Transverse colon (tissue), 4 donors: ENCODE results near the gene SLA2. TPM values are rescaled to one million over a fixed set of nuclear protein-coding genes. Genes with fewer than 3 reads are reported as not detected.

ENCODE experiments used
- DNase-seq: peaks from one replicate; pipeline ENCODE4 v3.0.0-alpha.2; 2019
- H3K27ac ChIP-seq, 4 donors: fragments of 200-600 bp; sonication (generic); 2 replicates each; pipeline ENCODE4 v1.5.1; 2016 to 2018; ENCODE audit warnings: inconsistent platforms in 4 of 4
- H3K27me3 ChIP-seq: fragments of 200-600 bp; sonication (generic); 2 replicates; pipeline ENCODE4 v1.5.1; 2017; ENCODE audit warnings: inconsistent platforms
- H3K36me3 ChIP-seq, 4 donors: fragments of 200-600 bp; sonication (generic); 2 replicates each; pipeline ENCODE4 v1.5.1; 2017 to 2019; ENCODE audit warnings: inconsistent platforms in 4 of 4
- H3K4me1 ChIP-seq, 4 donors: fragments of 200-600 bp; sonication (generic); 2 replicates each; pipeline ENCODE4 v1.5.1; 2017 to 2020; ENCODE audit warnings: inconsistent platforms in 4 of 4
- H3K4me3 ChIP-seq, 4 donors: fragments of 200-600 bp; sonication (generic); 1 replicate in 1 of 4; 2 replicates in 3 of 4; pipeline versions ENCODE4 v1.5.1 to v1.6.1; 2017 to 2019; ENCODE audit warnings: inconsistent platforms in 4 of 4
- H3K9me3 ChIP-seq, 2 donors: fragments of 200-600 bp; sonication (generic); 2 replicates each; pipeline ENCODE4 v1.5.1; 2017 to 2019; ENCODE audit warnings: inconsistent platforms in 2 of 2
- EP300 ChIP-seq: sonication (generic); formaldehyde crosslinking; IDR thresholded peaks from one replicate; pipeline ENCODE4 v1.6.1; 2017; ENCODE audit warnings: antibody characterized with exemption, low read depth
- POLR2A ChIP-seq: fragments of 450-650 bp; IDR thresholded peaks from one replicate; pipeline ENCODE4 v1.6.1; 2016; ENCODE audit warnings: antibody characterized with exemption, mild to moderate bottlenecking, moderate library complexity
- POLR2AphosphoS5 ChIP-seq, 3 donors: sonication (generic); formaldehyde crosslinking; IDR thresholded peaks; one replicate each; pipeline ENCODE4 v1.6.1; 2016; ENCODE audit warnings: antibody characterized with exemption in 3 of 3
- WGBS, 2 donors: methylation state at CpG; one replicate each; pipeline ENCODE4 v1.1.5; 2018; ENCODE audit warnings: low coverage in 1 of 2; 5-methylcytosine and 5-hydroxymethylcytosine counted together
- in situ Hi-C, 4 donors: fragments of 200-750 bp; cut with MboI; loops; one replicate each; pipeline versions ENCODE4 v1.15.0 to v1.15.1; 2017; ENCODE audit warnings: low sequenced_read_pairs in 3 of 4, low pct_ligation_motif_present in 1 of 4, low pct_unique_long_range_greater_than_20kb in 1 of 4
- intact Hi-C: fragments of 100-400 bp; cut with DNase I; formaldehyde crosslinking; loops from one replicate; pipeline ENCODE4 v1.15.1; 2023; ENCODE audit warnings: low total_unique reads
- total RNA-seq, 4 donors: library from RNA; depleted of rRNA; stranded (reverse); fragments of >200 nt; gene quantifications; one replicate each; pipeline ENCODE4 v1.1.0, GENCODE V29; 2016
- TF ChIP-seq, protein P1 (sequence below), 5 experiments: fragments of 200-600 bp in 3 of 5; fragments of 450-650 bp in 2 of 5; sonication (generic) in 3 of 5; IDR thresholded peaks; 1 replicate in 2 of 5; 2 replicates in 3 of 5; pipeline ENCODE4 v1.5.1; 2016 to 2017; ENCODE audit warnings: antibody characterized with exemption in 5 of 5, inconsistent platforms in 3 of 5, mild to moderate bottlenecking in 2 of 5, moderate library complexity in 1 of 5

SLA2 gene
- total RNA-seq, 4 donors from 2014 or later, result 0.48 to 2.6 TPM; not detected in 2

DNA sequence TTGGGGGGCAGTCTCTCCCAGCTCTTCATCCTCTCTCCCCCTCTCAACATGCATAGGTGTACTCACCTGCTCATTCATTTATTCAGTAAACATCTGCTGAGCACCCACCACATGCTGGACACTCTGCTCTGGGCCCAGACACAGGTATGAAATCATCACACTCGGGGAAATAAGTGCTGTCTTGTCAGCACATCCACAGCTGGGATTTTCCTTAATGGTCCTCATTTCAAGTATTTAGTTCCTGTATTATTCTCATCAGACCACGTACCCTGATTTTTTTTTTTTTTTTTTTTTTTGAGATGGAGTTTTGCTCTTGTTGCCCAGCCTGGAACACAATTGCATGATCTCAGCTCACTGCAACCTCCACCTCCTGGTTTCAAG, 21.1 kb downstream of the SLA2 start:
- 73 to 100% methylated on average over 1 to 2 of the region's 2 CpGs for whole genome bisulfite sequencing, 2 donors
- in situ Hi-C loops (loop anchor here in 1 of 4 donors (25.0 kb wide), 1 partner anchor 262 kb away; the partner anchor contains the start of gene TLDC2), intact Hi-C loops (no loop called here)
- Histone ChIP-seq H3K4me3 (no peak overlapping the region), H3K36me3 (no peaks in the 10 kb centered on the region), H3K27ac (peak overlapping the region; percentile 49 to 70 (median 56)), H3K4me1 (peaks cover 0 to 13% (median 6%) of the 10 kb centered on the region in 4 donors), H3K9me3 (no peaks in the 10 kb centered on the region), H3K27me3 (no peaks in the 10 kb centered on the region)
- no peak for TF ChIP-seq POLR2A
- TF ChIP-seq POLR2AphosphoS5 (IDR thresholded peaks at IDR 0.05), result no peak
- TF ChIP-seq, protein P1, sequence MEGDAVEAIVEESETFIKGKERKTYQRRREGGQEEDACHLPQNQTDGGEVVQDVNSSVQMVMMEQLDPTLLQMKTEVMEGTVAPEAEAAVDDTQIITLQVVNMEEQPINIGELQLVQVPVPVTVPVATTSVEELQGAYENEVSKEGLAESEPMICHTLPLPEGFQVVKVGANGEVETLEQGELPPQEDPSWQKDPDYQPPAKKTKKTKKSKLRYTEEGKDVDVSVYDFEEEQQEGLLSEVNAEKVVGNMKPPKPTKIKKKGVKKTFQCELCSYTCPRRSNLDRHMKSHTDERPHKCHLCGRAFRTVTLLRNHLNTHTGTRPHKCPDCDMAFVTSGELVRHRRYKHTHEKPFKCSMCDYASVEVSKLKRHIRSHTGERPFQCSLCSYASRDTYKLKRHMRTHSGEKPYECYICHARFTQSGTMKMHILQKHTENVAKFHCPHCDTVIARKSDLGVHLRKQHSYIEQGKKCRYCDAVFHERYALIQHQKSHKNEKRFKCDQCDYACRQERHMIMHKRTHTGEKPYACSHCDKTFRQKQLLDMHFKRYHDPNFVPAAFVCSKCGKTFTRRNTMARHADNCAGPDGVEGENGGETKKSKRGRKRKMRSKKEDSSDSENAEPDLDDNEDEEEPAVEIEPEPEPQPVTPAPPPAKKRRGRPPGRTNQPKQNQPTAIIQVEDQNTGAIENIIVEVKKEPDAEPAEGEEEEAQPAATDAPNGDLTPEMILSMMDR (IDR thresholded peaks at IDR 0.05), result no peak
- no peak for TF ChIP-seq EP300
- DNase-seq, result no peak

DNA sequence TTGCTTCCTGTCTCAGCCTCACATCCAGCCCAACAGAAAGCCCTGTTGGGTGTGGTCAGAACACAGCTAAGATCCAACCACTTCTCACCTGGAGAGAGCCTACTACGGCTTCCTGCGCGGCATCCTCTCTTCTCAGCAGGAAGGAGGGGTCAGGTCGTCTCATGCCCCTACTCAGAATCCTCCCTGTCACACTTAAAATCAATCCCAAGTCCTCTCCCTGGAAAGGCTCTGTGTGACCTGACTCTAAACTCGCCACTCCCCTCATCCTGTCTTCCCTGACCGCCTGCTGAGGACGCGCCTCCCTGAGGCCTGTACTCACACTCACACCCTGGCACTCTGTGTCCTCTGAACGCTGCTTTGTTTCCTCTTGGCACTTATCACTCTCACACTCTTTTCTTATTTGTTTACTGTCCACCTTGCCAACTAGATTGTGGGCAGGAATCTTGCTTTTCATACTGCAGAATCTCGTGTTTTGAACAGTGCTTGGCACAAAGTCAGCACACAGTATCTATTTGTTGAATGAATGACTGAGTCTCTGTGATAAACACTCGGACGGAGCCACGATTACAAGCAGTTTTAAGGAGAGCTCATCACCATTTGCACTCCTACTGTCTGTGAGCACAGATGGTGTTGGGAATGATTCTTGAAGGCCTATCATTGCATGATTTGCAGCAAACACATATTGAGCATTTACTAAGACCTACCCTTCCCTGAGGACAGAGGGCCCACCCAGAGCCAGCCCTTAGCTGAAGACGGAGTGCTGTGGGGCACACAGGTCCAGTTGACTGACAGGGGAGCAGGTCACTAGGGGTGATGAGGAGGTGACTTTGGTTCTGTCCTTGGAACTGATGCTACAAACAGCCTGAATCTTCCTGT, 21.7 kb downstream of the SLA2 start:
- intact Hi-C loops (no loop called here), in situ Hi-C loops (loop anchor here in 1 of 4 donors (25.0 kb wide), 1 partner anchor 263 kb away; the partner anchor contains the start of gene TLDC2)
- H3K9me3 ChIP-seq, result no peaks in the 10 kb centered on the region
- H3K4me1 ChIP-seq, result peaks cover 0 to 13% (median 6%) of the 10 kb centered on the region in 4 donors
- H3K36me3 ChIP-seq, result no peaks in the 10 kb centered on the region
- peak; percentile 71 for DNase-seq
- H3K4me3 ChIP-seq, result no peak overlapping the region
- no peaks in the 10 kb centered on the region for H3K27me3 ChIP-seq
- no peak for TF ChIP-seq EP300
- peak in 2 of 3 donors; percentile 22 to 50 for TF ChIP-seq POLR2AphosphoS5 (IDR thresholded peaks at IDR 0.05)
- TF ChIP-seq, protein P1 (IDR thresholded peaks at IDR 0.05), result peak in 2 of 5 experiments; percentile 27 to 49
- TF ChIP-seq POLR2A, result peak; percentile 15
- 38 to 52% methylated on average over 7 to 14 of the region's 14 CpGs for WGBS, 2 donors
- H3K27ac ChIP-seq, result peak overlapping the region; percentile 49 to 70 (median 56)

DNA sequence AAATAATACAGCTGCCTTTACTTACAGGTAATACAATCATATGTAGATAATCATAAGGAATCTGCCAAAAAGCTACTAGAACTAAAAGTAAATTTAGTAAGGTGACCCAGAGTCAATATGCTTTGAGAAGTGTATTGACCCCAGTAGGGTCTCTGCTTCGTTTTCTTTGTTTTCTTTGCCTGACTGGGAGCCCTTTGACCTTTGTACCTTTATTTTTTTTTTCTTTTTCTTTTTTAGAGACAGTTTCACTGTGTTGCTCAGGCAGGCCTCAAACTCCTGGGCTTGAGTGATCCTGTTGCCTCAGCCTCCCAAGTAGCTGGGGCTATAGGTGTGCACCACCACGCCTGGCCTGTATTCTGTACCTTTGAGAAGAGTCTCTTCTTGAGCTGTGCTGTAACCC, 22.6 kb downstream of the SLA2 start:
- in situ Hi-C loops, result loop anchor here in 1 of 4 donors (25.0 kb wide), 1 partner anchor 264 kb away; the partner anchor contains the start of gene TLDC2
- WGBS, 2 donors, result 67 to 81% methylated on average over 2 of the region's 2 CpGs
- no peak for TF ChIP-seq POLR2AphosphoS5 (IDR thresholded peaks at IDR 0.05)
- no peak for TF ChIP-seq EP300
- TF ChIP-seq POLR2A, result no peak
- TF ChIP-seq, protein P1 (IDR thresholded peaks at IDR 0.05), result no peak

DNA sequence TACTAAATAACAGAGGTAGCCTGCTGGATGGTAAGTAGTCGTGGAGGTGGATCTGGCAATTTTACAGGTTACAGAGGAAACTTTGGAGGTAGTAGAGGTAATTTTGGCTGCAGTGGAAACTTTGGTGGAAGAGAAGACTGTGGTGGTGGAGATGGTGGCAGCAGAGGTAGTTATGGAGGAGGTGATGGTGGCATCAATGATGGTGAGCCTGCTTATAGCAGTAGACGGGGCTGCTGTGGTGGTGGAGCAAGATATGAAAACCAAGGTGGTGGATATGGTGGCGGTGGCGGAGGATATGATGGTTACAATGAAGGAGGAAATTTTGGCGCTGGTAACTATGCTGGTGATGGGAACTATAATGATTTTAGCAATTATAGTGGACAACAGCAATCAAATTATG, 25.1 kb downstream of the SLA2 start:
- no peaks in the 10 kb centered on the region for H3K9me3 ChIP-seq
- H3K27me3 ChIP-seq, result no peaks in the 10 kb centered on the region
- WGBS, 2 donors, result 91% methylated on average over 5 of the region's 5 CpGs; no CpG with 5 or more reads in 1 of the 2 donors
- no peak for DNase-seq
- H3K4me1 ChIP-seq, result peaks cover 0 to 13% (median 6%) of the 10 kb centered on the region in 4 donors
- no peak overlapping the region for H3K27ac ChIP-seq
- no peak overlapping the region for H3K4me3 ChIP-seq
- in situ Hi-C loops, result loop anchor here in 1 of 4 donors (25.0 kb wide), 1 partner anchor 266 kb away; the partner anchor contains the start of gene TLDC2
- intact Hi-C loops, result no loop called here
- TF ChIP-seq POLR2AphosphoS5 (IDR thresholded peaks at IDR 0.05) (no peak), POLR2A (no peak), EP300 (no peak)
- TF ChIP-seq, protein P1 (IDR thresholded peaks at IDR 0.05), result no peak
- no peaks in the 10 kb centered on the region for H3K36me3 ChIP-seq

More for the DNA sequence above, 22.6 kb downstream of the SLA2 start:
- Histone ChIP-seq H3K9me3 (no peaks in the 10 kb centered on the region), H3K4me1 (peaks cover 0 to 13% (median 6%) of the 10 kb centered on the region in 4 donors), H3K4me3 (no peak overlapping the region), H3K27me3 (no peaks in the 10 kb centered on the region), H3K36me3 (no peaks in the 10 kb centered on the region), H3K27ac (peak overlapping the region; percentile 49 to 70 (median 56))
- intact Hi-C loops, result no loop called here
- DNase-seq, result no peak
